ENCODE data around the gene DAAM1. TPM values are rescaled to one million over a fixed set of nuclear protein-coding genes. Genes with fewer than 3 reads are reported as not detected.
A peak's percentile ranks its signal among the peaks of the same experiment; 100 is the strongest.

The DAAM1 gene
- total RNA-seq, 1 experiment from 2014 or later, result 11.0 TPM

DNA sequence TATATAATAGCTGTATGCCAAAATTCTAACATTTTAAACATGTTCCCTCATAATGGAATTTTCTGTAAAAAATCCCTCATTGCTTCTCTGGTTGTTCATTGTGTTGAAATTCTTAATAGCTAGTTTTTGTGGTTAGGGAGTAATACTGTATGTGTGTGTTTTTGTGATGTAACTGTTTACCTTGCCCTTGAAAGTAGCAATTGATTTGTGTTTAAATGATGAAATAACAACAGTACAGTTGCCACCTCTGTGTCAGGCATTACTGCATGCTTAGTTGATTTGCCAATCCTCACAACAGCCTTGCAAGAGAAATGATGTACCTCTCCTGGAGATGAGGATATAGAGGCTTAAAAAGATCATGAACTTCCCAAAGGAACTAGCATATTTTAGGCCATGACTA, 94.9 kb downstream of the DAAM1 start:
- DNase-seq (ENCODE audit: low read depth), result no peak

DNA sequence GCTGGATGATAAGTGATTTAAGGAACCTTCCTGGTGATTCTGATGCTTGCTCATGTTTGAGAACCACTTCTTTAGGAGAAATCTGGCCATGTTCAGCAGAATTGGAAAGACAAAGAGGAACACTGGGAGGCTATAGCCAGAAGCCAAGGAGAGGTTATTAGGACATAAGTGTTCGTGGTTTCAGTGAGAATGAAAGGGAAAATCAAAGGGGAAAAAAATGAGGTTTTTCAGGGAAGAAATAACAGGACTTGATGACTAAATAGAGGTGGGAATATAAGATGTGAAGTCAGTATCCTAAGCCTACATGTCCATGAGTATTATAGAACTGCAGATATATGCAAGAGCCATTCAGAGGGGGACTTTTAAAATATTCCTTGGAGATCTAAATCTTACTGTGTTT, 95.6 kb downstream of the DAAM1 start:
- no peak for DNase-seq (ENCODE audit: low read depth)

DNA sequence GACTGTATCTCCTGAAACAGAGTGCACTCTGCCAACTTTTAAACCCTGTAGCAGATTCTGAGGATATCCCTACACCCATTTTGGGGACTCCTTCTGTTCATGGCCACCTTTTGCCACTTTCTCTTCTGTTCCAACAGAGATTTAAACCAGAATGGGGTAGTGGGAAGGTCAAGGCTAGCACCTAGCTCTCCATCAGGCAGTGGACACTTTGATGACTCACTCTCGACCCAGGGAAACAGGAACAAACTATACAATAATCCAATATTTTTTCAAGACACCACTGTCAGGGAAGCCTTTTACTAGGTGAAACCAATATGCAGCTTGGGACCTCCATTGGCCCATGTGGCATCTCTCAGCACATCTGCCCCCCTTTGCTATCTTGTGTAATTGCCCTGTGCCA, 103.6 kb downstream of the DAAM1 start:
- no peak for DNase-seq (ENCODE audit: low read depth)

DNA sequence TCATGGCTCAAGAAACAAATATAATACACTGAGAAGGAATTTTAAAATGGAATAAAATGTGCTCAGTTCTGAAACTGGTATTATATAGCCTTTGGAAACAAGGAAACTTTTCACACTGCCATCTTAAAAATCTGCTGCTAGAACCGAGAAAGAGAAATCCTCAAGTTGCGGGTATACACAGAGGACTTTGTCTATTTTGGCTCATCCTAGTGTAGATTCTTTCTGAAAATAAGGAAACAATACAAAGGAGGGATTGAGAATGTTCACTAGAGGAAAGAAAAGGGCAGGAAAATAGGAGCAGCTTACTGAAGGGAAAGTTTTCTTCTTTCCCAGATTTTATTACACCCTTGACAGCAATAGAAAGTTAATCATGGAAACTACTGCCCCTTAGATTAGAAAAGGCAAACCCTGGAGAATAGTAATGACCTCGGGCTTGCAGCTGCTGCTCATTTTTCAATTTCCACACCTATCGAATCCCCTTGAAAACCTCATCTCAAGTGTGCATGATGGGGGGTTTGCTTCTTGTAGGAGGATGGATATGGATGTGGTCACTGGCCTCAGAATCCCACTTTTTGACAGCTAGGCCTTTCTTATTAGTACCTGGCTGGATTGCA, 104.6 kb downstream of the DAAM1 start:
- no peak for DNase-seq (ENCODE audit: low read depth)

DNA sequence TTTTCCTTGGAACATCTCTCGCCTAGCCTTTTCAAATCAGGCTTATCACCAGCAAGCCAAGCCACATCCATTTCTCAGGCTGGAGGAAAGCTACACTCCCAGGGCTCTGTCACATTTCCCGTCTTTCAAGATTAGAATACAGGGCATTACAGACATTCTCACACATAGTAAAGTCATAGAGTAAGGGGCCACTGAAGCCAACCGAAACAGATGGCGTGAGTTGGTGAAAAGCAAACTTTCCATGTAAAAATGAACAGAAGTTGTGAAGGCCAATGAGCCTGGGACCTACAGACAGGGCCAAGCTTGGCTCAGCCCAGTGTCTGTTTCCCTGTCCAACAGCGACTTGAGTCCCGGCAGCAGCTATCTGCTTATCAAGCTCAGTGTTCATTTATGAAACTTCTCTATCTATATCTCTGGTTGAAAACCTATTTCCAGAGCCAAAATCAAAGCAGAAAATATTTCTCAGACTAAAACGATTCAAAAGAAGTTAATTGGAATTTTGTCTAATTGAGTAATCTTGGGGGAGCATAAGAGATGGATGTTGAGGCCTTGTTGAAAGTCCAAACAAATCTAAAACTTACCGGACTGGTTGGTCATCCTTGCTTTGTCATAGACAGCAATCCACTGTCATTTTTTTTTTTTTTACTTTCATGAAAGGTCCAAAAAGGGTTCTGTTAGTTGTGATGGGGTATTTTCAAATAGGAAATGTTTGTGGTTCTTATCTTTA, 105.6 kb downstream of the DAAM1 start:
- no peak for DNase-seq (ENCODE audit: low read depth)

DNA sequence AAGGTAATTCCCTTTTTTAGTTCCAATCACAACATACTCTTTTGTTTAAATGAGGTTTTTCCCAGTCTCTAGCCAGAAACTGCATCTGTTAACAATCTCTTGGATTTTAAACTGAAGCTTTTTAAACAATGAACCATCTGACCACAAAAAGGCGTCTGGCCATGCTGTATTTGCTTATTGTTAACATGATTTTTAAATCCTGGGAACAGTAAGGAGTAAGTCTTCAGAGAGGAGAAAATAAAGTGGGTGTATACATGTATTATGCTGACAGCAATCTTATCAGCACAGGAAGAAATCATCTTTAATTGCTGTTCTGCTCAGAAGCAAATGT, 106.2 kb downstream of the DAAM1 start:
- no peak for DNase-seq (ENCODE audit: low read depth)

DNA sequence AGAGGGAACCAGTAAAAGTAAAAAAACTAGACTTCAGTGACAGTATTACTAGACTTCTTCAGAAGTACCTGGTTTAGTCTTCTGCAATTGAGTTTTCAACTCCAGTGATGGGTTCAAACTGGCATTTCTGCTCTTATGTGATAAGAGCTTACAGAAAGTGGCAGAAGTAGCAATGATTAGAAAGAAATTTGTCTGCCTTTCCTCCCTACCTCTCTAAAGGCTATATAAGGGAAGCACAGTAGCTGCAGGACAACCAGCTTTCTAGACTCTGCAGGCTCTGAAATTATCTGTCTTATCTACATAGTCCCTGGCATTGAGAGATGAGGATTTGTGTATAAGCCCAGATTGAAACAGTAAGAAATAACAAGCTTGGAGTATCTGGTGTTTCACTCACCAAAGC, 107.5 kb downstream of the DAAM1 start:
- DNase-seq (ENCODE audit: low read depth), result no peak

DNA sequence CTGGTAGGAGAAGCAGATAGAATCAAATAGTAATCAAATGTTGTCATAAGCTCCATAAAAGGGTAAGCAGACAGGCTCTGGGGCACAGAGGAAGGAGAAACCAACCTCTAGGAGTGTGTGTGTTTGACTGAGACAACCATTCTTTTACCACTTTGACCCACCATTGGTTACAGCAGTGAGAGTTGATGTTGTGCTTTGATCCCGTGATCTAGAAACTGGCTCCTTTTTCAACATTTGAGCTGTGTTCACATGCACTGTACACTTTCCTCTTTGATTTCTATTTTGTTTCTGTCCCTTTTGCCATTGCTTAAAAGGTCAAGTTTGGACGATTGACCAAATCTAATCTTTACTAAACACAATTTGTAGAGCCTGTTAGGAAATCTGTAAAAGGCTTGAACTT, 108.0 kb downstream of the DAAM1 start:
- no peak for DNase-seq (ENCODE audit: low read depth)

DNA sequence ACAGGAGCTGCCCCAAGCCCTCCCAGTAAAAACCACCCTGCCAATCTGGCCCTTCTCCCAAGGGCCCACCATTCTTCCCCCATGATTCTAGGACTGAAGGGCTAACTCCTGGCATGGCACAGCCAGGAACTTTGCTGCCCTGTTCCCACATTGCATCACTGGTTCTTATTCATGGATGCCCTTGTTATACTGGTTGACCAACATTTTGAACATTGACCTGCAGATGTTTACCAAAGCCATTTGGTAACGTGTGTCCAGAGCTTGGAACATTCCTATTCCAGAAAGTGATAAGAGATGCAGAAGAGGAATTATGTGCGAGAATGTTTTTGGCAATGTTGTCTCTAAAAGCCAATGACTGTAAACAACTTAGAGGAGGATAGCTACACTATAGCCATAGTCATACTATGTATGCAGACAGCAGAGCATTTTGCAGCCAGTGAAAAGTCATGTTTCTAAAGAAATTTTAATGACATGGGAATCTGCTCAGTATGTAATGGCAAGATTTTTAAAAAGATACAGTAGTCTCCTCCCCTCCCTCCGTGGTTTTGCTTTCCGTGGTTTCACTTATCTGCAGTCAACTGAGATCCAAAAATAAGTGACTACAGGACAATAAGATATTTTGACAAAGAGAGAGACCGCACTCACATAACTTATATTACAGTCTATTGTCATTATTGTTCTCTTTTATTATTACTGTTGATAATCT, 108.8 kb downstream of the DAAM1 start:
- DNase-seq (ENCODE audit: low read depth), result no peak

DNA sequence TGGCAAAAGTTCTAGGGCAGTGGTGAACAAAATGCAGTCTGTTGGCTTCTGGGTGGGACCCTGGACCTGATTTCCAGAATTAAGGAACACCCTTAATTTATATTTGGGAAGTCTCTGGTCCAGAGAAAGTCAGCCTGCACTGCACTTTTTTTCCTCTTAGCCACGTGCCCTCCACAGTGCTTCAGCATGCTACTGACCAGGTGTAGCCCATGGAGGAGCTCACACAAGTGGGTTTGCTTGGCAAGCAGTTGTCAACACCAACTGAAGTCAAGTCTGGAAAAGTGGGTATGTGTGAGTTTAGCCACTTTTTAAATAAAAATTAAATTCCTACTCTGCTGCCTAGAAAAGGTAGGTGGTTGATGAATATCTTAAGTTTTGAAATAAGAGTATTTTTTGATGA, 111.3 kb downstream of the DAAM1 start:
- DNase-seq (ENCODE audit: low read depth), result no peak

DNA sequence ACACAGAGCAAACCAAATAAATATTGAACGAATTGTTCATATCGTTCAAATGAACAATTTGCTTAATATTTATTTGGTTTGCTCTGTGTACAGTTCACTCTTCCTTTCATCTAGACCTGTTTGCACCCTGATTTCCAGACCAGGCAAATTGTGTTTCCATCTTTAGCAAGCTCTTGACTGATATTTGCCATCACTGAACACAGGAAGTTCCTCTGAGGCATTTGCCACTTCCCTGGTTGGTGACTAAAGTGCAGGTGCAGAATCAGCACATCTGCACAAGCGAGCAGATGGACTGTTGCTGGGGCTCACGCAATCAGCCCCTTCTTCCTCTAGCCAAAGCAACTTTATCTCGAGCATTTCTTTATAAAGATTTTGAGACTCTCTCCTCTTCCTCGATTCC, 112.9 kb downstream of the DAAM1 start:
- no peak for DNase-seq (ENCODE audit: low read depth)

DNA sequence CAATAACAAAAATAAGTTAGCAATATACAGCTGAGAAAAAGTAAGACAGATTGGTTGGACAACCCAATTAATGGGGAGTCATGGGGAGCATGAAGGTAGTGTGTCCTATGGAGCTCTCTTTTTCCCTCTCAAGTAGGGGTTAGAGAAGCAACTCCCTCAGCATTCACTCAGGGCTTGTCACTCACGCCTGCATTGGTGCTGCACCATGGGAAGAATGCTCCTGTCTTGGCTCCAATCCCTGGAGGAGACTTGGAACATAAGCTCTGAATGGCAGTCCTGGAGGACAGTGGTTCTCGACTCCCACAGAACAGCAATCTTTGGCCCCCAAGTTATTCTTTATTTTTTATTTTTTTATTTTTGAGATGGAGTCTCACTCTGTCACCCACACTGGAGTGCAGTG, 113.8 kb downstream of the DAAM1 start:
- DNase-seq (ENCODE audit: low read depth), result no peak

DNA sequence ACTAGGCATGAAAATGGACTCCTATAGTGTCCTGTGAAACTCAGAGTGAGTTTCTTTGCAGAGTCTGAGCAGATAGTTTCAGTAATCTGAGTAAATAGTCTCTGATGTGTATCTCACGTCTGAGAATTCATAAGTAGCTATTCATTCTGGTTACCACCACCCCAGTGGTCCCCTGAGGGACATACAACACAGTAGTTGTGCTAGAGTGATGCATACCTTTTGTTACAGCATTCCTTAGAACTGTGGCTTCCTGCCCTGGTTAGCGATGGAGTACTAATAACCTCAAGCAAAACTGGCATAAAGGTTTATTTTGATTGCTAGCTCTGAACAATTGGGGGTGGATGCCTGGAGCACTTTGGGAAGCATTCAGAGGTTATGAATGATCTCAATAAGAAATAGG, 114.7 kb downstream of the DAAM1 start:
- peak; percentile 18 for DNase-seq (ENCODE audit: low read depth)

DNA sequence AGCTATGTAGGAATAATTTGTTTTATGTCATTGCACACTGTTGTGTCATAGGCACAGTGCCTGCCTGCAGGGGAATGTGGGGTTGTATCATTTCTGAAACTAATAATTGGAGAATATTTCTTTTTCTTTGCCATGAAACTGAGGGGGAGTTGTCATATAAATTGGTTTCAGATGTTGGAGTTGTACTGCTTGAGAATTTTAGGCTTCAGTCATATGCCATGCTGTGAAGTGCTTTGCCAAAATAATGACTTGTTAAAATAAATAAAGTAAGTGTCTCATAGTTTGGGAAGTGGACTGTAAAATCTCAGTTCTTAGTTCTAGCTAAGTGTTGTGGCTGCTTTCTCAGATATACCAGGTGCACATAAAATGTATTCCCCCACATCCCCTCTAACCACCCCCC, 116.8 kb downstream of the DAAM1 start:
- no peak for DNase-seq (ENCODE audit: low read depth)

DNA sequence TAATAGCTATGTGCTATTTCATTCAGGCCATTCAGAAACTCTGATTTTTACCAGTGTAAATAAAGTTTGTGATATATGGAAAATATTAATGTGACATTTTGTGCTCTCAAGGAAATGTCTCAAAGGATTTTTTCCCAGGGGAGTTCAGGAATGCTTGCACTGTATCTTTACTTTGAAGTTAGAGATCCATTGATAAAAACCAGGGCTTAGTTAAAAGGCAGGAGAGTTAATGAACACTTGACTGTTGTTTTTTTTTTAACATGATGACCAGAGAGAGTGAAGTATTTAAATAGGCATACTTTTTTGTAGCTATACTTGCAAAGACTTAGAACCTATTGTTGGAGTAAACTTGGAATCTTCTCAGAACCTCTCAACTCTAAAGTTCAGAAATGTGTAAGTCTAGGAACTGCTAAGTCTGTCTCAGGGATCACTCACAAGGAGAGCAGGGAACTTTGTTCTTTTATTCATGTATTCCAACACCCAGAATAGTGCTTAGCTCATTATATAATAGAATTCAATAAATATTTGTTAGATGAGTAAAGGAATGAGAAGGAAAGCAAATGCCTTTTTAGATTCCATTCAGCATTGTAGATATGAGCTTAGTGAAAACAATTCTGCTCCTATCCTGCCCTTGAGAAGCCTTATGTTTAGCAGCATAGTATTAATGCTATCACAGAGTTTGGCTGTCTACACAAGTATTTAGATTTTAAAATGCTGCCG, 117.5 kb downstream of the DAAM1 start:
- no peak for DNase-seq (ENCODE audit: low read depth)

DNA sequence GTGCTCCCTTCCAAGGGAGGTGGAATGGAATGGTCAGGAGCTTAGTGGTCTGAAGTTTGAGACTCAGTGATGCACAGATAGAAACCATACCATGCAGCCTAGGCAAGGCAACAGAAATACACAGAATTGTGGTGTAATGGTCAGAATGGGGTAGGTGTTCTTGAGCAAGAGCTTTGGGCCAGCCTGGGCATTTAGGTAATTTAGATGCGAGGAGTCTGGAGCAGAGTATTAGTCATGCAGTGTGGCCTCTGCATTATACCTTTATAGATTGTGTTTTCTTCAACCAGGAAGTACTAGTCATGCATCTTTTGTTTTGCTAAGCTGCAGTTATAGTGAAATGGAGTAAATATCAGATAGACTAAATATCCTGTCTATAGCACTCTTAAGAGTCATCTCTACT, 118.3 kb downstream of the DAAM1 start:
- peak; percentile 87 for DNase-seq (ENCODE audit: low read depth)

DNA sequence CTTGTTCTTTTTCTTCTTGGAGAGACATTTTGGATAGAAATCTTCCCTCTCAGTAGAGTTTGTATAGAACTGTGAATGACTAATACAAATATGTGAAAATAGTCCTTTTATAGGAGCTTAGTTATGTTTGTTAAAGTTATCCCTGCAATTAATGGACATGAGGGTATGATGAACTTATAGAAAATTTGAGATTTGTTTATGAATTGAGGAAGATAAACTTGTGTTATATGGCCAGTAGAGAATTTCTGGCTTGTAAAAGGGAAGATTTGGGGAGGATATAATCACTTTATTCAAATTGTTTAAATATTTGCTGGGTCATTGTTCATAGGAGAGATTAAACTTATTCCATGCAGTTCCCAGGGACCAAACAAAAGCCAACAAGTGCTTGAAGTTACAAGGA, 119.6 kb downstream of the DAAM1 start:
- DNase-seq (ENCODE audit: low read depth), result no peak

DNA sequence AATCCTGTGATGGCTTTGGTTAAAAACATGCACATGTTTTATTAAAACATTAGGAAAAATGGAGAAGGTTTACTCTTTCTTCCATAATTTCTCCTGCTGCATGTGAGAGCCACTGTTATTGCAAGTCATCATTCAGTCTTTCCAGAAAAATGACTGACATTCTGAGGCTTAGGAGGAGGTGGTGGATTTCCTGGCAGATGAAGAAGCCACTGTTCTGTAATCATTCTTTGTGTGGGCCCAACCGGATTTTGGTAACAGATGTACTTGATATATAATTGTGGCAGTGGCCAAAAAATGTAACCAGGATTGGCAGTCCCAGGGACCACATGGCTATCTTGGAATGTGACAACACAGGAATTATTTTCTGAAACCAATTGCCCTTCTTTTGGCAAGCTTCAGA, 120.2 kb downstream of the DAAM1 start:
- no peak for DNase-seq (ENCODE audit: low read depth)

DNA sequence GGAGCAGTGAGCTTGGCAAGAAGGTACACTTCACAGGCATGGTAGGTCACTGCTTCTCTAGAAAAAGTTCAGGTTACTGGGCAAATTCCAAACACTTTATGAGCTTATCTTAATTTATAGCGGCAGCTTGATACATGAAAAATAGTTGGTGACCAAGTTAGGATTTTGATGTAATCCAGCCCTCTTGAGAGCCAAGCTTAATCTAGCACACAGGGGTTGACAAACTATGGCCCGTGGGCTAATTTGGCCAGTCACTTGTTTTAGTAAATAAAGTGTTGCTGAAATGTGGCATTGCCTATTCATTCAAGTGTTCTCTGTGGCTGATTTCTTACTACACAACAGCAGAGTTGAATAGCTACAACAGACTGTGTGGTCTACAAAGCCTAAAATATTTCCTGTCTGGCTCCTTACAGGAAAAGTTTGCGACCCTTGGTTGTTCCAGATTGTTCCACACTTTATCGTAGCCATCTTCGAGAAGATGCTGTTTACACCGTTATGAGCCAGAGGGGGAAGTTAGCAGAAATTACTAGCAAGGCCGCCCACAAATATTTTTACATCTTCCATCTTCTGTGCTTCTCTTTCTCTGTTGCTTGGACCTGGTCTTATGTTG, 120.9 kb downstream of the DAAM1 start:
- DNase-seq (ENCODE audit: low read depth), result no peak

DNA sequence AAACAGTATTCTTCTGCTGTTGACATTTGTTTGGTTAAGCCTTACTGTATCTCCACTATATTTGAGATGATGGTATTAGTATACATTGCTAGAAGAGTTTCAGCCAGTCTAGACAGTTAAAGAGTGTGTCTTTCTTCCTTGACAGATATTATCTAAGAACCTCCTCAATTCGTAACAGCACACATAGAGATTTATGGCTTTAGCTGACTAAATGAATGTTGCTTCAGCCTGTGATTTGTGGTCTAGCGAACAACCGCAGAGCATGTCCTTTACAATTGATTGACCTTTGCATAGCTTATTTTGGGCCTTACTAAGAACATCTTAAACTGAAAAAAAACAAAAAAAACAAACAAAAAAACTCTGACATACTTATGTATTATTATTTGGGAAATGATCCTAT, 122.2 kb downstream of the DAAM1 start:
- DNase-seq (ENCODE audit: low read depth), result no peak

DNA sequence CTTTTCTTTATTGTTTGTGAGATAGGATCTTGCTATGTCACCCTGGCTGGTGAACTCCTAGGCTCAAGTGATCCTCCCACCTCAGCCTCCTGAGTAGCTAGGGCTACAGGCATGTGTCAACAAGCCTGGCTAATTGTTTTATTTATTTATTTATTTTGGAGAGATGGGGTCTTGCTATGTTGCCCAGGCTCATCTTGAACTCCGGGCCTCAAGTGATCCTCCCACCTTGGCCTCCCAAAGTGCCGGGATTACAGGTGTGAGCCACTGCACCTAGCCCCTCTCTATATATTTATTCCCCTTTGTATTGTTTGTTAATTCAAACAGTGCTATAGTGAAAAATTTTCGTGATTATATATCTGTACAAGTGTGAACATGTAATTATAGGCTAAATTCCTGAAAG, 123.3 kb downstream of the DAAM1 start:
- DNase-seq (ENCODE audit: low read depth), result no peak

DNA sequence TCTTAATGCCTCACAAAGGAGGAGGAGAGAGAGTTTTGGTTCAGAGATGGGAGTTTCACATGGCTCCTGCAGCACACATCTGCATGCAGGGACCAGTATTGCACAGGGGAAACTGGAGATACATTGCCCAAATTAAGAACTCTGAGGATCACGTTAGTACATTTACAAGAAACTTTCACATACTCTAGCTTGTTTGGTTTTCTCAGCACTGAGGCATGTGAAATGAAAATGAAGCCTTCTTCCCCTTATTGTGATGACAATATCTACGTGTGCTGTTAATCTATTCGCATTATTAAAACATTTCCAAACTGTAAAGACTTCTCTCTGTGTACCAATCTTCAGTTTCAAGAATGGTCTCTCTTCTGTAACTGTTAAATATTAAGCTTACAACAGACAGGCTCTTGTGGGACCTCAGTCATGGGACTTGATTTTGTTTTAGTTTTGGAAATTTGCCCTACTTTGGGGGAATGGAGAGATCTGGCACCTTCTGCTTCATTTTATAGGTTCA, 124.7 kb downstream of the DAAM1 start:
- no peak for DNase-seq (ENCODE audit: low read depth)
